K562 (cell line): ENCODE measurements around the gene BCAS3. TPM values are rescaled to one million over a fixed set of nuclear protein-coding genes. Genes with fewer than 3 reads are reported as not detected.
A peak's percentile ranks its signal among the peaks of the same experiment; 100 is the strongest.

Experiments used
- RERE ChIP-seq: sonication (generic); formaldehyde crosslinking; IDR thresholded peaks from 2 replicates; pipeline ENCODE4 v1.8.0; 2023; ENCODE audit warnings: missing genetic modification reagents, mild to moderate bottlenecking, borderline replicate concordance
- ZBTB11 ChIP-seq, 3 experiments: fragments of 200-800 bp in 1 of 3; fragments of 250-450 bp in 1 of 3; fragments of 450-650 bp in 1 of 3; sonication (Bioruptor Pico) in 1 of 3; sonication (Bioruptor generic) in 1 of 3; formaldehyde crosslinking in 1 of 3; IDR thresholded peaks; 2 replicates each; pipeline versions ENCODE4 v1.6.1 to v1.8.0; 2016 to 2022; ENCODE audit warnings: mild to moderate bottlenecking in 2 of 3, missing genetic modification characterization in 2 of 3, missing compliant biosample characterization in 1 of 3, moderate library complexity in 1 of 3
- polyA plus RNA-seq, 8 experiments: library from polyadenylated mRNA; depleted of rRNA in 4 of 8; stranded (reverse) in 5 of 8; unstranded in 3 of 8; fragments of >200 nt; fragmentation: Nextera tagmentation in 2 of 8; fragmentation: Illumina TruSeq in 1 of 8; extraction: Ambion mirVana in 2 of 8; extraction: Trizol in 1 of 8; gene quantifications; 2 replicates each; pipeline versions ENCODE4 v1.2.1 to v1.2.3, GENCODE V29; 2011 to 2014; ENCODE audit warnings: inconsistent platforms in 1 of 8, missing spikeins in 1 of 8
- total RNA-seq, 7 experiments: library from RNA; depleted of rRNA in 6 of 7; stranded (reverse); fragments of >200 nt in 6 of 7; fragmentation: Illumina TruSeq in 2 of 7; extraction: Trizol in 2 of 7; gene quantifications; 2 replicates each; pipeline versions ENCODE4 v1.2.1 to v1.2.3, GENCODE V29; 2011 to 2021; ENCODE audit warnings: low replicate concordance in 1 of 7

Gene BCAS3
- total and polyA plus RNA-seq, 9 of the 15 experiments (the other 6 are each of a cell fraction or from before 2014, with no cell fraction given) = 1.9 to 5.5 (median 3.5) TPM

GRCh38 chr17:61436273-61436672 lies 758.6 kb downstream of the BCAS3 start (continued):
- peak in 1 of 3 experiments; percentile 78; a peak in 1 of 6 replicates for TF ChIP-seq ZBTB11 (CRISPR knock-in tag; IDR thresholded peaks at IDR 0.05)
- no peak for TF ChIP-seq RERE (CRISPR knock-in tag)
